RWPE2 (cell line): ENCODE data around the gene VIPR2.
"Not testable (repeated sequence)": the region's sequence is repeated elsewhere in the genome, so short reads cannot be mapped to it uniquely, and the experiment has no call there.

Experiments used
- ATAC-seq: fragments of 200-7000 bp; cut with Tn5 transposase; 3 replicates; pipeline ENCODE4 v1.9.1; 2021; ENCODE audit warnings: low read depth
- DNase-seq: peaks from one replicate; pipeline ENCODE4 v3.0.0-alpha.2; 2020; ENCODE audit warnings: low spot score
- H3K27ac ChIP-seq: fragments of 450-650 bp; 2 replicates; pipeline ENCODE4 v1.5.1; 2017; ENCODE audit warnings: mild to moderate bottlenecking; ENCODE audit not compliant: poor library complexity, severe bottlenecking
- H3K27me3 ChIP-seq: fragments of 250-450 bp; sonication (Bioruptor Pico); 2 replicates; pipeline ENCODE4 v1.5.1; 2021; ENCODE audit warnings: mild to moderate bottlenecking, moderate library complexity; ENCODE audit not compliant: insufficient read depth, poor library complexity, severe bottlenecking
- H3K36me3 ChIP-seq: fragments of 250-450 bp; sonication (Bioruptor Pico); 2 replicates; pipeline ENCODE4 v1.5.1; 2020; ENCODE audit warnings: low read depth, mild to moderate bottlenecking, moderate library complexity
- H3K4me1 ChIP-seq: fragments of 250-450 bp; sonication (Bioruptor Pico); 2 replicates; pipeline ENCODE4 v1.5.1; 2021; ENCODE audit warnings: mild to moderate bottlenecking, moderate library complexity; ENCODE audit not compliant: insufficient read depth, poor library complexity, severe bottlenecking
- H3K4me3 ChIP-seq: fragments of 250-450 bp; sonication (Bioruptor Pico); 2 replicates; pipeline ENCODE4 v1.5.1; 2021; ENCODE audit warnings: mild to moderate bottlenecking, moderate library complexity; ENCODE audit not compliant: severe bottlenecking
- H3K9me3 ChIP-seq: fragments of 250-450 bp; sonication (Bioruptor Pico); 2 replicates; pipeline ENCODE4 v1.5.1; 2021; ENCODE audit warnings: mild to moderate bottlenecking, moderate library complexity; ENCODE audit not compliant: severe bottlenecking
- CTCF ChIP-seq: fragments of 450-650 bp; IDR thresholded peaks from one replicate; pipeline ENCODE4 v1.5.1; 2017; ENCODE audit warnings: mild to moderate bottlenecking, moderate library complexity; ENCODE audit not compliant: poor library complexity, severe bottlenecking

Gene VIPR2

GRCh38 chr7:159191236-159191635 is 46.6 kb upstream of the VIPR2 start:
- H3K27ac ChIP-seq = no peak overlapping the region
- ATAC-seq = no peak
- no peak overlapping the region for H3K4me3 ChIP-seq
- TF ChIP-seq CTCF = no peak
- peaks cover 7% of the 10 kb centered on the region for H3K9me3 ChIP-seq
- H3K4me1 ChIP-seq = no peaks in the 10 kb centered on the region
- H3K36me3 ChIP-seq = no peaks in the 10 kb centered on the region
- no peaks in the 10 kb centered on the region for H3K27me3 ChIP-seq
- no peak for DNase-seq

GRCh38 chr7:159188011-159188410 is 43.3 kb upstream of the VIPR2 start:
- Histone ChIP-seq H3K9me3 (peaks cover 9% of the 10 kb centered on the region), H3K36me3 (no peaks in the 10 kb centered on the region), H3K4me3 (no peak overlapping the region), H3K27me3 (no peaks in the 10 kb centered on the region), H3K27ac (no peak overlapping the region), H3K4me1 (no peaks in the 10 kb centered on the region)
- no peak for TF ChIP-seq CTCF
- ATAC-seq (no peak), DNase-seq (no peak)

- no peak for TF ChIP-seq CTCF
Measured at GRCh38 chr7:159179241-159179640, 34.6 kb upstream of the VIPR2 start.

GRCh38 chr7:159177284-159177953 is 32.8 kb upstream of the VIPR2 start:
- H3K9me3 ChIP-seq = peaks cover 8% of the 10 kb centered on the region
- no peak for ATAC-seq
- H3K36me3 ChIP-seq = no peaks in the 10 kb centered on the region
- H3K27me3 ChIP-seq = peaks cover 3% of the 10 kb centered on the region
- no peak for TF ChIP-seq CTCF
- no peak for DNase-seq
- no peak overlapping the region for H3K4me3 ChIP-seq
- H3K4me1 ChIP-seq = no peaks in the 10 kb centered on the region
- H3K27ac ChIP-seq = no peak overlapping the region

More at GRCh38 chr7:159179241-159179640, 34.6 kb upstream of the VIPR2 start:
- peaks cover 3% of the 10 kb centered on the region for H3K27me3 ChIP-seq
- no peaks in the 10 kb centered on the region for H3K4me1 ChIP-seq
- H3K36me3 ChIP-seq = no peaks in the 10 kb centered on the region
- no peak overlapping the region for H3K4me3 ChIP-seq
- DNase-seq (no peak), ATAC-seq (no peak)
- H3K9me3 ChIP-seq = peaks cover 3% of the 10 kb centered on the region
- no peak overlapping the region for H3K27ac ChIP-seq

GRCh38 chr7:159175792-159176191 is 31.1 kb upstream of the VIPR2 start:
- H3K4me1 ChIP-seq = no peaks in the 10 kb centered on the region
- ATAC-seq (no peak), DNase-seq (no peak)
- H3K27ac ChIP-seq = no peak overlapping the region
- TF ChIP-seq CTCF = no peak
- no peaks in the 10 kb centered on the region for H3K36me3 ChIP-seq
- no peak overlapping the region for H3K4me3 ChIP-seq
- H3K9me3 ChIP-seq = peaks cover 8% of the 10 kb centered on the region
- H3K27me3 ChIP-seq = peaks cover 3% of the 10 kb centered on the region

GRCh38 chr7:159175100-159175499 is 30.4 kb upstream of the VIPR2 start:
- H3K27me3 ChIP-seq, H3K4me1 ChIP-seq, DNase-seq, H3K9me3 ChIP-seq, ATAC-seq, H3K4me3 ChIP-seq, H3K27ac ChIP-seq, H3K36me3 ChIP-seq: not testable (repeated sequence)
